GM12878 (cell line): Measurements from ENCODE around the gene OR10Z1. TPM values are rescaled to one million over a fixed set of nuclear protein-coding genes. Genes with fewer than 3 reads are reported as not detected.

Experiments used
- ATAC-seq: fragments of 200-7000 bp; cut with Tn5 transposase; 3 replicates; pipeline ENCODE4 v1.9.1; 2020; ENCODE audit warnings: mild to moderate bottlenecking, moderate library complexity
- BruUV-seq: library from RNA; stranded (reverse); fragments of 400-500 nt; replicated peaks from 2 replicates; lab custom pipeline; 2021; lab: Mats Ljungman, UMichigan
- CTCF ChIA-PET: fragments of 300-600 bp; sonication (Branson Sonifier 250); formaldehyde crosslinking; extraction: SDS; loops from one replicate; lab custom pipeline; 2021; ENCODE audit warnings: inconsistent platforms; lab: Yijun Ruan, JAX
- POLR2A ChIA-PET: fragments of 350-600 bp; formaldehyde crosslinking; extraction: SDS; loops from one replicate; lab custom pipeline; 2021; ENCODE audit warnings: inconsistent platforms; lab: Charles Lee
- RAD21 ChIA-PET: fragments of 300-600 bp; sonication (Branson Sonifier 250); formaldehyde crosslinking; loops from one replicate; lab custom pipeline; 2023; ENCODE audit warnings: antibody characterized with exemption; ENCODE audit not compliant: unreplicated experiment; lab: Charles Lee
- SMC1A ChIA-PET: fragments of 300-600 bp; sonication (Branson Sonifier 250); formaldehyde crosslinking; loops from one replicate; lab custom pipeline; 2023; ENCODE audit not compliant: unreplicated experiment, uncharacterized antibody; lab: Charles Lee
- DNase-seq: peaks from one replicate; pipeline ENCODE4 v3.0.0-alpha.2; 2011; ENCODE audit warnings: low read depth, low spot score
- FAIRE-seq: peaks from 3 replicates; lab custom pipeline; 2011; peaks lifted over from hg19 to GRCh38; lab: Jason Lieb, UNC
- H2AFZ ChIP-seq: 2 replicates; pipeline ENCODE4 v1.6.0; 2011; ENCODE audit warnings: low read depth, low read length, control low read depth; ENCODE audit not compliant: control insufficient read depth
- H3K27ac ChIP-seq: 2 replicates; pipeline ENCODE4 v1.5.1; 2011; ENCODE audit warnings: control low read depth; ENCODE audit not compliant: control insufficient read depth, insufficient read depth
- H3K27me3 ChIP-seq, 2 experiments: replicated peaks in 1 of 2; 2 replicates each; pipeline versions ENCODE4 v1.6.0 to v1.6.1; 2011; ENCODE audit warnings: low read length in 1 of 2; ENCODE audit not compliant: control insufficient read depth in 2 of 2, insufficient read depth in 2 of 2
- H3K36me3 ChIP-seq, 2 experiments: 2 replicates each; pipeline ENCODE4 v1.5.1; 2011; ENCODE audit warnings: low read length in 1 of 2; ENCODE audit not compliant: control insufficient read depth in 2 of 2, insufficient read depth in 2 of 2
- H3K4me1 ChIP-seq: 2 replicates; pipeline ENCODE4 v1.6.1; 2011; ENCODE audit warnings: mild to moderate bottlenecking, low read length, moderate library complexity, mixed read lengths; ENCODE audit not compliant: control insufficient read depth, insufficient read depth
- H3K4me2 ChIP-seq: 2 replicates; pipeline ENCODE4 v1.6.0; 2011; ENCODE audit warnings: control low read depth; ENCODE audit not compliant: control insufficient read depth, insufficient read depth
- H3K4me3 ChIP-seq: fragments of 200-600 bp; sonication (generic); 2 replicates; pipeline ENCODE4 v1.5.1; 2016
- H3K79me2 ChIP-seq: 2 replicates; pipeline ENCODE4 v1.6.0; 2011; ENCODE audit warnings: low read length; ENCODE audit not compliant: control insufficient read depth, insufficient read depth
- H3K9ac ChIP-seq: 2 replicates; pipeline ENCODE4 v1.8.0; 2011; ENCODE audit warnings: low read length, control low read depth, mixed read lengths; ENCODE audit not compliant: control insufficient read depth, insufficient read depth
- H3K9me3 ChIP-seq: replicated peaks from 3 replicates; pipeline ENCODE4 v1.5.1; 2011; ENCODE audit warnings: mild to moderate bottlenecking, low read length; ENCODE audit not compliant: control insufficient read depth, insufficient read depth
- H4K20me1 ChIP-seq: 2 replicates; pipeline ENCODE4 v1.6.0; 2011; ENCODE audit not compliant: control insufficient read depth, insufficient read depth
- CBFB ChIP-seq: IDR thresholded peaks from 2 replicates; pipeline ENCODE4 v1.6.1; 2016; ENCODE audit warnings: antibody characterized with exemption, low read depth
- CEBPB ChIP-seq, 2 experiments: fragments of 150-350 bp in 1 of 2; IDR thresholded peaks; 2 replicates each; pipeline ENCODE4 v1.6.1; 2012 to 2014; ENCODE audit warnings: low read depth in 2 of 2, low read length in 2 of 2, borderline replicate concordance in 1 of 2, inconsistent platforms in 1 of 2
- CREB1 ChIP-seq: IDR thresholded peaks from 2 replicates; pipeline ENCODE4 v1.6.1; 2012; ENCODE audit warnings: low read depth, mild to moderate bottlenecking, inconsistent platforms
- EP300 ChIP-seq, 2 experiments: fragments of 150-350 bp in 1 of 2; IDR thresholded peaks; 2 replicates each; pipeline ENCODE4 v1.6.1; 2011 to 2012; ENCODE audit warnings: low read depth in 2 of 2, low read length in 2 of 2, borderline replicate concordance in 1 of 2, improper control_type of control experiment in 1 of 2, inconsistent platforms in 1 of 2; ENCODE audit not compliant: control insufficient read depth in 1 of 2
- HDAC2 ChIP-seq: fragments of 200-600 bp; sonication (generic); IDR thresholded peaks from 2 replicates; pipeline ENCODE4 v1.6.1; 2017
- IRF3 ChIP-seq: fragments of 450-650 bp; IDR thresholded peaks from 2 replicates; pipeline ENCODE4 v1.6.1; 2014; ENCODE audit warnings: mild to moderate bottlenecking
- JUNB ChIP-seq: IDR thresholded peaks from 2 replicates; pipeline ENCODE4 v1.6.1; 2016; ENCODE audit warnings: antibody characterized with exemption, mild to moderate bottlenecking
- MYC ChIP-seq: IDR thresholded peaks from 2 replicates; pipeline ENCODE4 v1.6.1; 2011; ENCODE audit warnings: mild to moderate bottlenecking, low read length, moderate library complexity, inconsistent platforms; ENCODE audit not compliant: insufficient read depth, insufficient replicate concordance, insufficient read length, severe bottlenecking
- PAX5 ChIP-seq: IDR thresholded peaks from 2 replicates; pipeline ENCODE4 v1.6.1; 2011; ENCODE audit warnings: low read depth, low read length, borderline replicate concordance
- SIX5 ChIP-seq: IDR thresholded peaks from 2 replicates; pipeline ENCODE4 v1.6.1; 2011; ENCODE audit warnings: mild to moderate bottlenecking, low read depth, low read length, moderate library complexity; ENCODE audit not compliant: severe bottlenecking
- SMARCA5 ChIP-seq: fragments of 450-650 bp; IDR thresholded peaks from 2 replicates; pipeline ENCODE4 v1.6.1; 2017; ENCODE audit warnings: mild to moderate bottlenecking
- TARDBP ChIP-seq: IDR thresholded peaks from 2 replicates; pipeline ENCODE4 v1.6.1; 2016; ENCODE audit warnings: borderline replicate concordance
- TCF7 ChIP-seq: IDR thresholded peaks from 2 replicates; pipeline ENCODE4 v1.6.1; 2014; ENCODE audit warnings: antibody characterized with exemption, borderline replicate concordance
- ZNF384 ChIP-seq: IDR thresholded peaks from 2 replicates; pipeline ENCODE4 v1.6.1; 2012; ENCODE audit warnings: low read depth, mild to moderate bottlenecking, low read length, improper control_type of control experiment, borderline replicate concordance
- ZNF622 ChIP-seq: fragments of 450-650 bp; IDR thresholded peaks from 2 replicates; pipeline ENCODE4 v1.6.1; 2017; ENCODE audit warnings: mild to moderate bottlenecking, inconsistent platforms
- ZZZ3 ChIP-seq: IDR thresholded peaks from 2 replicates; pipeline ENCODE4 v1.6.1; 2011; ENCODE audit warnings: low read depth; ENCODE audit not compliant: control insufficient read depth, insufficient read length
- in situ Hi-C: fragments of 300-500 bp; cut with MboI; formaldehyde crosslinking; loops from 9 replicates; pipeline ENCODE4 v1.14.3; 2018; ENCODE audit warnings: mixed read lengths
- intact Hi-C: fragments of 100-400 bp; cut with micrococcal nuclease; formaldehyde crosslinking; loops from one replicate; pipeline ENCODE4 v1.14.2; 2022; ENCODE audit not compliant: unreplicated experiment
- polyA plus RNA-seq, 11 experiments: library from polyadenylated mRNA; depleted of rRNA in 4 of 11; unstranded in 6 of 11; stranded (reverse) in 5 of 11; fragments of >200 nt; fragmentation: Nextera tagmentation in 4 of 11; fragmentation: Illumina TruSeq in 1 of 11; extraction: Ambion mirVana in 4 of 11; extraction: Trizol in 1 of 11; gene quantifications; 1 replicate in 1 of 11; 2 replicates in 10 of 11; pipeline versions ENCODE4 v1.2.1 to v1.2.3, GENCODE V29; 2011 to 2016; ENCODE audit warnings: inconsistent platforms in 2 of 11, missing spikeins in 2 of 11, low read depth in 1 of 11
- total RNA-seq, 4 experiments: library from RNA; depleted of rRNA in 3 of 4; stranded (reverse); fragments of >200 nt in 3 of 4; fragmentation: Illumina TruSeq in 1 of 4; extraction: Trizol in 1 of 4; gene quantifications; 2 replicates each; pipeline versions ENCODE4 v1.2.1 to v1.2.3, GENCODE V29; 2013 to 2021
- TF ChIP-seq, protein P1 (sequence below): IDR thresholded peaks from 2 replicates; pipeline ENCODE4 v1.6.1; 2012; ENCODE audit warnings: improper control_type of control experiment, low read depth, low read length; ENCODE audit not compliant: insufficient replicate concordance

OR10Z1 gene
- total and polyA plus RNA-seq, 10 of the 15 experiments (the other 5 are each of a cell fraction or from before 2014, with no cell fraction given) = not detected

- in situ Hi-C loops (no loop called here), intact Hi-C loops (no loop called here)
- H3K4me3 ChIP-seq = no peak overlapping the region
- RAD21 ChIA-PET = no interaction called here
- H2AFZ ChIP-seq = no peak overlapping the region
- no TSS peak for BruUV-seq
- no peaks in the 10 kb centered on the region for H3K36me3 ChIP-seq
- no peaks in the 10 kb centered on the region for H3K79me2 ChIP-seq
- CTCF ChIA-PET = no interaction called here
- H3K27ac ChIP-seq = no peak overlapping the region
- H3K4me1 ChIP-seq = no peaks in the 10 kb centered on the region
- SMC1A ChIA-PET = no interaction called here
- no peak overlapping the region for H3K4me2 ChIP-seq
- FAIRE-seq (no peak), DNase-seq (no peak), ATAC-seq (no peak)
- no peaks in the 10 kb centered on the region for H3K9me3 ChIP-seq
- H3K9ac ChIP-seq = no peak overlapping the region
- POLR2A ChIA-PET = no interaction called here
- TF ChIP-seq CEBPB (IDR thresholded peaks at IDR 0.05; ENCODE audit: borderline replicate concordance in 1 of 2, low read depth in 2 of 2, low read length in 2 of 2) = no peak
- TF ChIP-seq ZZZ3 = no peak
- TF ChIP-seq, protein P1, sequence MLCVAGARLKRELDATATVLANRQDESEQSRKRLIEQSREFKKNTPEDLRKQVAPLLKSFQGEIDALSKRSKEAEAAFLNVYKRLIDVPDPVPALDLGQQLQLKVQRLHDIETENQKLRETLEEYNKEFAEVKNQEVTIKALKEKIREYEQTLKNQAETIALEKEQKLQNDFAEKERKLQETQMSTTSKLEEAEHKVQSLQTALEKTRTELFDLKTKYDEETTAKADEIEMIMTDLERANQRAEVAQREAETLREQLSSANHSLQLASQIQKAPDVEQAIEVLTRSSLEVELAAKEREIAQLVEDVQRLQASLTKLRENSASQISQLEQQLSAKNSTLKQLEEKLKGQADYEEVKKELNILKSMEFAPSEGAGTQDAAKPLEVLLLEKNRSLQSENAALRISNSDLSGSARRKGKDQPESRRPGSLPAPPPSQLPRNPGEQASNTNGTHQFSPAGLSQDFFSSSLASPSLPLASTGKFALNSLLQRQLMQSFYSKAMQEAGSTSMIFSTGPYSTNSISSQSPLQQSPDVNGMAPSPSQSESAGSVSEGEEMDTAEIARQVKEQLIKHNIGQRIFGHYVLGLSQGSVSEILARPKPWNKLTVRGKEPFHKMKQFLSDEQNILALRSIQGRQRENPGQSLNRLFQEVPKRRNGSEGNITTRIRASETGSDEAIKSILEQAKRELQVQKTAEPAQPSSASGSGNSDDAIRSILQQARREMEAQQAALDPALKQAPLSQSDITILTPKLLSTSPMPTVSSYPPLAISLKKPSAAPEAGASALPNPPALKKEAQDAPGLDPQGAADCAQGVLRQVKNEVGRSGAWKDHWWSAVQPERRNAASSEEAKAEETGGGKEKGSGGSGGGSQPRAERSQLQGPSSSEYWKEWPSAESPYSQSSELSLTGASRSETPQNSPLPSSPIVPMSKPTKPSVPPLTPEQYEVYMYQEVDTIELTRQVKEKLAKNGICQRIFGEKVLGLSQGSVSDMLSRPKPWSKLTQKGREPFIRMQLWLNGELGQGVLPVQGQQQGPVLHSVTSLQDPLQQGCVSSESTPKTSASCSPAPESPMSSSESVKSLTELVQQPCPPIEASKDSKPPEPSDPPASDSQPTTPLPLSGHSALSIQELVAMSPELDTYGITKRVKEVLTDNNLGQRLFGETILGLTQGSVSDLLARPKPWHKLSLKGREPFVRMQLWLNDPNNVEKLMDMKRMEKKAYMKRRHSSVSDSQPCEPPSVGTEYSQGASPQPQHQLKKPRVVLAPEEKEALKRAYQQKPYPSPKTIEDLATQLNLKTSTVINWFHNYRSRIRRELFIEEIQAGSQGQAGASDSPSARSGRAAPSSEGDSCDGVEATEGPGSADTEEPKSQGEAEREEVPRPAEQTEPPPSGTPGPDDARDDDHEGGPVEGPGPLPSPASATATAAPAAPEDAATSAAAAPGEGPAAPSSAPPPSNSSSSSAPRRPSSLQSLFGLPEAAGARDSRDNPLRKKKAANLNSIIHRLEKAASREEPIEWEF = no peak
- TF ChIP-seq EP300 (IDR thresholded peaks at IDR 0.05; ENCODE audit: borderline replicate concordance in 1 of 2, control insufficient read depth in 1 of 2, low read depth in 2 of 2, low read length in 2 of 2) = no peak
- no peak for TF ChIP-seq CBFB
- TF ChIP-seq PAX5 = no peak
- TF ChIP-seq SMARCA5 = no peak
- no peak for TF ChIP-seq MYC
- no peak for TF ChIP-seq IRF3
- TF ChIP-seq CREB1 = no peak
- no peak for TF ChIP-seq TARDBP
- no peak for TF ChIP-seq JUNB
- no peak for TF ChIP-seq TCF7
- TF ChIP-seq ZNF622 = no peak
- TF ChIP-seq SIX5 = no peak
- TF ChIP-seq HDAC2 = no peak
- no peak for TF ChIP-seq ZNF384
- H4K20me1 ChIP-seq = no peaks in the 10 kb centered on the region
- no peaks in the 10 kb centered on the region for H3K27me3 ChIP-seq
These were observed 33.8 kb downstream of the OR10Z1 start for GRCh38 chr1:158638904-158639303.
